Activated CD4-positive, CD25-positive, alpha-beta regulatory T cell (primary cell): Measurements from ENCODE around the gene NEURL3.
"Not testable (repeated sequence)": the region's sequence is repeated elsewhere in the genome, so short reads cannot be mapped to it uniquely, and the experiment has no call there.

Experiments
- DNase-seq, 4 experiments: peaks; one replicate each; lab custom pipeline; 2025; lab: John Stamatoyannopoulos, UW

NEURL3 gene, protein sequence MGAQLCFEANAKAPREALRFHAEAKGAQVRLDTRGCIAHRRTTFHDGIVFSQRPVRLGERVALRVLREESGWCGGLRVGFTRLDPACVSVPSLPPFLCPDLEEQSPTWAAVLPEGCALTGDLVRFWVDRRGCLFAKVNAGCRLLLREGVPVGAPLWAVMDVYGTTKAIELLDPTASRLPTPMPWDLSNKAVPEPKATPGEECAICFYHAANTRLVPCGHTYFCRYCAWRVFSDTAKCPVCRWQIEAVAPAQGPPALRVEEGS

DNA sequence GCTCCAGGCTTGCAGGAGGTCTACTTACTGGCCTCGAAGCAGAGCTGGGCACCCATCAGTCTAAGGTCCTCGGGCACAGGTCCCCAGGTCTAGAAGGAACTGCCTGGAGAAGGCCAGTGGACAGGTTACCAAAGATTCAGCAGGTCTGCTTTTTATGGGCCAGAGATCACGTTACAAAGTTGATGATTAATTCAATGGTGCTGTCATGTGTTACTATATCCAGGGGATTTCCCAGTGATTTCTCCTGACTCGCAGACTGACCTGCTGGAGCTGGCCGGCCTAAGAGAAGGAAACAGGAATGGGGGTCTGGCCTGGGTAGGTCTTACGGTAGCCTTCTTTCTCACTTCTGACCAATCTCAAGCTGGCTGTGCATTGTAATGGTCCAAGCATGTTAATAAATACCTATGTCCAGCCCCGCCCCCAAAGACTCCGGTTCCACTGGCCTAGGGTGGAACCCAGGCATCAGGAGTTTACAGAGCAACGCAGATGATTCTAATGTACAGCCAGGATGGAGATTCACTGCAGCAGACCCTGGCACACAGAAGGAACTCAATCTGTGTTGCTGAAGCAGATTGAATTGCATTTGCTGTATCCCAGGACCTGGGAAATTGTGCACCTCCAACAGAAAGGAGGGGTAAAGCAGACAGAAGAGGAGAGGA is at the start of gene NEURL3:
NEURL3 (minus strand) TSS at position 127 of the 659 bp plus-strand sequence; CDS start at position 56, 71 bp downstream.
- no peak for DNase-seq

DNA sequence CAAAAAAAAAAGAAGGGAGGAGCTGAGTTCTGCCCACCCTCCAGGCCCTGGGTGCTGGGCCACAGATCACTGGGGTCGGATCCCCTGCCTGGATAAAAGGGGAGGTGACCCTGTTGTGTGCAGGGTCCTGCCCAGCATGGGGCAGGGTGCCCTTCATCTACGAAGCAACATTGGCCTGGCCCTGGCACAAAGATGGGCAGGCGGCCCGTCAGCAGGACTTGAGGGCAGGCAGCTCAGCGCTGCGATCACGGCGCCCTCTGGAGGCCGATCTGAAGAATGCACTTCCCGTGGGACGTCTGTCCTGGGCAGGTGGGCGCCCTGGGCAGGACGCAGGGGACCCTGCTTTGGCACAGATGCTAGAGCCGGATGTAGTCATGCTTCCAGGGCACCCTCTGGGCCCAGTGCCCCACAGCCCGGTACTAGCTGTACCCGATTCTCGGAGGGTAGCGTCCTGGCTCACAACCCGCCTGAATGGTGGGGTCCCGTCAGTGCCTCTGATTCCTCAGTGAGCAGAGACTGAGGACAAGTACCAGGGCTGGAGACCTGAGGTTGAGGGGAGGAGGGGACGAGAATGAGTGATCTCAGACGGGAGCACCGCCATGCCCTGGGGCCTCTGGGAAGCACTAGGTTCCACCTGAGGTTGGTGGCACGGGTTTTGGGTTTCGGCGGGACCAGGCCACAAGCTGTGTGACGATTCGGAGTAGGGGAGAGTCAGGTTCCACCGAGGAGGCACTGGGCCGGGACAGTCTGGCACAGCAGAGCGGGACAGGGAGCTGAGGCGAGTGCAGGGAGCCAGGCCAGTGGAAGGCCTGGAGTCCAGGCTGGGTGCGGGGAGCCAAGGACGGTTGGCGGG is 49.4 kb upstream of the NEURL3 start:
- DNase-seq = peak; percentile 36 to 54 (median 46)

DNA sequence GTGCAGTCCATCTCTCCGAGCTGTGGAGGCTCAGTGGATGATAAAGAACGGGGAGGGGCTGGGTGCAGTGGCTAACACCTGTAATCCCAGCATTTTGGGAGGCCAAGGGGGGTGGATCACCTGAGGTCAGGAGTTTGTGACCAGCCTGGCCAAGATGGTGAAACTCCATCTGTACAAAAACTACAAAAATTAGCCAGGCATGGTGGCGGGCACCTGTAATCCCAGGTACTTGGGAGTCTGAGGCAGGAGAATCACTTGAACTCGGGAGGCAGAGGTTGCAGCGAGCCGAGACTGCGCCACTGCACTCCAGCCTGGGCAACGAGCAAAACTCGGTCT is 48.8 kb upstream of the NEURL3 start:
- not testable (repeated sequence) for DNase-seq

DNA sequence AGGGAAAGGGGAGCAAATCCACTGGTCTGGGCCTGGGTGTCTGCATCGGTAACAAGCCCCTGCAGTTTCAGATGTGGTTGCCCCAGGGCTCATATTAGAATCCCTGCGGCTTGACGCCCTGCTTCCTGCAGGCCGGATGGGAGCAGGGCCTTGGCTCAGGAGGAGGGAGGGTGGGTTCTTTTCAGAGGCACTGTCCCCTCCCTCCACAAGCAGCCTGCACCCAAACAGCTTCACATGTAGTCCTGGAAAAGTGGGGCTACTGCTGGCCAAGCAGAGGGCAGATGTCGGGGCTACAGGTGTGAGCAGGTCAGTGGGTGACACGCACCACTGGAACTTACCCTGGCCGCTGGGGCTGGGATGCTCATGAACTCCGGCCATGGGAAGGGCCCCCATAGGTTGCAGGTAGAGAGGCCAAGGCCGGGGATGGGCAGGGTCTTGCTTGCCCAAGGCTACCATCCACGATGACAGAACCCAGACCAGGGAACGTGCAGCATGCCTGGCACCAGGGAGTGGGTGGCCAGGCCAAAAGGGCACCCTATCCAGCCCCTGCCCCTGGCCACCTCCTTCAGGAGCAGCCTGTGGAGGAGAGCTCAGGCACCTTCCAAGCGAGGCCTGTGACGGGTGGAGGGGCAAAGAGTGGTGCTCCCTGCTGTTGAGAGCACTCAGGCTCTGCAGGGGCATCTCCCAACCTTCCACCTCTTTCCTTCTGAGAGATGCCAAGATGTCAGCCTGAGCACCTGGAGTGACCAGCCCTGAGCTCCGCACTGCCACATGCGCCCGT is 48.2 kb upstream of the NEURL3 start:
- DNase-seq = no peak

DNA sequence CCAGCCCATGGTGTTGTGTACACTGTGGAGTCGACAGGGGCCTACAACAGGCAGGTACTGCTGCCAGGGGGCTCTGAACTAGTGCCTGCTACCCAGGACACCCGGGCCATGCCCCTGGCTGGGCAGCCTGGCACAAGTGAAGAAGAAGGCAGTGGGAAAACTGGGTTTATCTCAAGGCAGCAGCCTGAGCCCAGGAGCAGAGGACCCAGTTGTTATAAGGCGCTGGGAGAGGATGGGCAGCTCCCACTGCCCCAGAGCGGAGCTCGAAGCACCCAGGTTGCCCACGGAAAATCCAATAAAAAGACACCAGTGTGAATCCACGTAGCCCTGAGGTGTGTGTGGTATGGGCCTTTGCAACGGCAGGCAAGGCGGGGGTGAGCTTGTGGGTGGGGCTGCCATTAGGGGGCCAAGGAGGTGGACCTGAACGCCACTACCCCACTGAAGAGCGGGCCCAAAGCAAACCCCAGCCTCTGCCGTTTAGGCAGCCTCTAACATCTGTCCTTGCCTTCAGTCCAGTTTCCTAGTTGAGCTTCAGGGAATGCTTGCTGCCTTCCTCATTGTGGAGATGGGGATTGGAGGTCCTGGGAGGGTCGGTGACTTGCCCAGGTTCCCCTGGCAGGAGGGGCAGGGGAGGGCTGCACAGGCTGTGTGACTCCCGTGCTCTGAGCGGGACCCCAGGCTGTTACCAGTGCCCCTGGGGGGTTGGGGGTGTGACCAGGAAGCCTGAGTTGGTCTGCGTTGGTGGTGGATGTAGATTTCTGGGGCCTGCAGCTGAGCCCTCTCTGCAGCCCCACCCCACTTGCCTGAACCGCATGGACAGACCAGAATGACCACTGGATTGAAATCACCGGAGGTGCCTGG is 47.4 kb upstream of the NEURL3 start:
- DNase-seq = no peak

DNA sequence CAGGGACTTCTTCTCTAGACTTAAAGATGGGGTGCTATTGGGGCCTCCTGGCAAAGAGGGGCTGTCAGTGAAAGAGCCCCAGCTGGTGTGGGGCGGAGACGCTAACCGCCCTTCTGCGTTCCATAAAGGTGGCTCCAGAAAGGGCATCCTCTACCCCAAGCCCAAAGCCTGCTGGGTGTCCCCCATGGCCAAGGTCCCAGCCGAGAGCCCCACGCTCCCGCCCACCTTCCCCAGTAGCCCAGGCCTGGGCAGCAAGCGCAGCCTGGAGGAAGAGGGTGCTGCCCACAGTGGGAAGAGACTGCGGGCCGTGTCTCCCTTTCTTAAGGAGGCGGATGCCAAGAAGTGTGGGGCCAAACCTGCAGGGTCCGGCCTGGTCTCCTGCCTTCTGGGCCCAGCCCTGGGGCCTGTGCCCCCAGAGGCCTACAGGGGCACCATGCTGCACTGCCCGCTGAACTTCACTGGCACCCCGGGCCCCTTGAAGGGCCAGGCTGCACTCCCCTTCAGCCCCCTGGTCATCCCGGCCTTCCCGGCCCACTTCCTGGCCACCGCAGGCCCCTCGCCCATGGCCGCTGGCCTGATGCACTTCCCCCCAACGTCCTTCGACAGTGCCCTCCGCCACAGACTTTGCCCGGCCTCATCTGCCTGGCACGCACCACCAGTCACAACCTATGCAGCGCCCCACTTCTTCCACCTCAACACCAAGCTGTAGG is 46.6 kb upstream of the NEURL3 start:
- DNase-seq = no peak

DNA sequence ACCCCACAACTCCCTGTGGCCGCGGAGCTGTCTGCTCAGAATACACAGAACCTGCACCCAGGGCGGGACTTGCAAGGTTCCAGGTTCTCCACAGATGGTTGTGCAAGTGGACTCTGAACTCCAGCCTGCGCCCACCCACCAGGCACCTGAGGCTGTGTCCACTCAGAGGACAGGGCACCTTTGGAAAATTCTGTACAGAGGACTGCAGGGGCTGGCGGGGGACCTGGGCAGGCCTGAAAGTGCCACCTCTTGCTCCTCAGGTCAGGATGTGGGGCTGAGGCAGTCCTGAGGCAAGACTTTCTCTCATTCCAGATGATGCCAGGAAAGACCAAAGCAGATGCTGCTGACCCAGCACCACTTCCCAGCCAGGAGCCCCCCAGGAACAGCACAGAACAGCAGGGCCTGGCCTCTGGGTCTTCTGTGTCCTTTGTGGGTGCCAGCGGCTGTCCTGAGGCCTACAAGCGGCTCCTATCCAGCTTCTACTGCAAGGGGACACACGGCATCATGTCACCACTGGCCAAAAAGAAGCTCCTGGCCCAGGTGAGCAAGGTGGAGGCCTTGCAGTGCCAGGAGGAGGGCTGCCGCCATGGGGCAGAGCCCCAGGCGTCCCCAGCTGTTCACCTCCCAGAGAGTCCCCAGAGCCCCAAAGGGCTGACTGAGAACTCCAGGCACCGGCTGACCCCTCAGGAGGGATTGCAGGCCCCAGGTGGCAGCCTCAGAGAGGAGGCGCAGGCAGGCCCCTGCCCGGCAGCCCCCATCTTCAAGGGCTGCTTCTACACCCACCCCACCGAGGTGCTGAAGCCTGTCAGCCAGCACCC is 45.8 kb upstream of the NEURL3 start:
- DNase-seq = no peak

DNA sequence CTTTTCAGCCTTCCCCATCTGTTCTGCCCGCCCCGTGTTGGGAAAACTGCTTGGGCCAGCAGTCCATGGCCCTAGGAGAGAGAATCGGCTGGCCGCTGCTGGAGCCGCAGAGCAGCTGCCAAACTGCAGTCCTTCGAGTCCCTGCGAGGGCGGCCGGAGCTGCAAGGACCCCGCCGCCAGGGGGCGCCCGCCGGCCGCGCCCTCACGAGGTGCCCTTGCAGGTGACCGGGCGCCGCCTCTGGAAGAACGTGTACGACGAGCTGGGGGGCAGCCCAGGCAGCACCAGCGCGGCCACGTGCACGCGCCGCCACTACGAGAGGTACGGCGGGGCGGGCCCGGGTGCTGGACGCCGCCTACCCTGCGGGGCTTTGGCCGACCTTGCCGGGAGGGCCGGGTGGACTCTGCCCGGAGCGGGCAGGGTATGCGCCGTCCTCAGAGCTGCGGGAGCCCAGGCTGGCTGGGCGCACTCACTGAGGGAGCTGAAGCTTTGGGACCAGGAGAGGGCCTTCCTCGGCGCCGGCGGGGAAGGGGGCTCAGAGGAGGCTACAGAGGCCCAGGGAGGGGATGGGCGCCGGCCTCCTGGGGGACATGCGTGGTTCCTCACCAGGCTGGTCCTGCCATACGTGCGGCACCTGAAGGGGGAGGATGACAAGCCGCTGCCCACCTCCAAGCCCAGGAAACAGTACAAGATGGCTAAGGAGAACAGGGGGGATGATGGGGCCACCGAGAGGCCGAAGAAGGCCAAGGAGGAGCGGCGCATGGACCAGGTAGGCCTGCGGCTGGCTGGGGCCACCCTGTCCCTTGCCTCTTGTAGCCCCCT is 45.0 kb upstream of the NEURL3 start:
- DNase-seq = no peak

DNA sequence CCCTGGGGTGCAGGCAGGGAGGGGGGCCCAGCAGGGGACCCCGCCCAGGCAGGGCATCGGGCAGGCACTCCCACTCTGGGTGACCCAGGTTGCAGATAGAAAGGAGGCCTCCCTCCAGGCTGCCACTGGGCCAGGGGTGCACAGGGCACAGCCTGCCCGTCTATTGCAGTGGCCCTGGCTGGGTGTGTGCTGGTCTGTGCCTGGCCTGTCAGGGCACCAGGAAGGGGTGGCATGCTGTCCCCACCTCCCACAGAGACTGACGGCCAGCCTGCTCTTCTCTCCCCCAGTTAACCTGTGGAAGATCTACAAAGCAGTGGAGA is 44.3 kb upstream of the NEURL3 start:
- DNase-seq = no peak

DNA sequence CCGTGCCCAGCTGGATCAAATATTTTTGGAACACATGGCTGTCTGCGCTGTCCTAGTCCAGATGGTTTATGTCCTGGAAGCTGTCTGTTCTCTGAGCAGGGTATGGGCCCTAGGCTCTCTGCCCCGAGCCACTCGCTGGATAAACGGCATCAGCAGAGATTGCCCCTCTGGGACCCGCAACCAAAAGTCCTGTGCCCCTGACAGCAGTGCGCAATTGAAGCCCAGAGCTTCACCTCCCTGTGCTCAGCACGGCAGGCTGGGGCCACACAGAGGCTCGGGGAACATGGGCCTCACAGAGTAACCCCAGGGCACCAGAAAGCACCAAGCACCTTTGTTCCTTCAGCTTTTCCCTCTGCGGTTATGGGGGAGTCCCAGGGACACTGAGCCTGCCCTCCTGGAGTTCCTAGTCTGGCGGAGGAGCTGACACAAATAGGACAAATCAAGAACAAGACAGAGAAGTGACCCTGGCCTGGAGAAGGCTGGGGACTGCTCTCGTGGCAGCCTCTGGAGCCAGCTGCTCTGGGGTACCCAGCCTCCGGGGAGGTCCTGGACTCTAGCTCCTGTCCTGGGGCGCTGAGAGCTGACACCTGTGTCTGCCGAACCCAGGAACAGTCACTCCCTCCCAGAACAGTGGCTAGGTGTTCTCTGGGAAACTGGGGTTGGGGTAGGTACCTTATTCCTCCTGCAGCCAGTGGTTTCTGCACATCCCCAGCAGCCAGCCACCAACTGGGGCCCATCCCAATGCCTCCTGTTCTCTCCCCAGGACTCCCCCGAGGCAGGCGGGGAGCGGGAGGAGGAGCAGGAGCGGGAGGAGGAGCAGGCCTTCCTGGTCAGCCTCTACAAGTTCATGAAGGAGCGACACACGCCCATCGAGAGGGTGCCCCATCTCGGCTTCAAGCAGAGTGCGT is 43.7 kb upstream of the NEURL3 start:
- no peak for DNase-seq

DNA sequence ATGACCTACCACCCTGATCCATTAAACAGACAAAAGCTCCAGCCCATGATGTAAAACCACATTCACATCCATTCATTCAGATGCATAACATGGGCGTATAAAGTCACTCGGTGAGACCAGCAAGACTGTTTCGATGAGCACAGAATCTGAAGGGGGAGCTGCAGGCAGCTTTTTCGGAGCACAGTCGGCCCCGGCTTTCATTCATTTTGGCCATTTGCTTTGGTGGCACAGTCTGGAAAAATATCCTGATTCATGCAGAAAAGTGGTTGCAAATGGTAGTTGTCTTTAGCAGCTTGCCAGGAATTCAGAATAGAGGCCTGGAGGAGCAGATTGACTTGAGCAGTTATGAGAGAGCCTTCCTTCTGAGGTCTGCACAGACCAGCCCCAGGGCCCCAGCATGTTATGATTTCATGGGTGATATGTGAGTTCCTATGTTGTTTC is 42.6 kb upstream of the NEURL3 start:
- no peak for DNase-seq

DNA sequence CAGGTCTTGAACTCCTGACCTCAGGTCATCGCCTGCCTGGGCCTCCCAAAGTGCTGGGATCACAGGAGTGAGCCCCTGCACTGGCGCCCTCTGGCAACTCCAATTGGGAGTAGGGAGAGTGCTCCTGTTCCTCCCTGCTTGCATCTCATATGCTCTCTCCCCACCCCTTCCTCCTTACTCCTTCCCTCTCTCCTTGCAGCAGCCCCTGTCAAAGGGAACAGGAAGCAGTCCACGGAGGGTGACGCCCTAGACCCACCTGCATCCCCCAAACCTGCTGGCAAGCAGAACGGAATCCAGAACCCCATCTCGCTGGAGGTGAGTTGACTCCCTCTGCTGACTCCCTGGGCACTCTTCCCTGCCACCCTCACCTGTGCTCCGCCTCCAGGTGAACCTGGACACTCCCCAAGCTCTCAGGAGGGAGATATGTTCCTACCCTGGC is 42.1 kb upstream of the NEURL3 start:
- DNase-seq = no peak

DNA sequence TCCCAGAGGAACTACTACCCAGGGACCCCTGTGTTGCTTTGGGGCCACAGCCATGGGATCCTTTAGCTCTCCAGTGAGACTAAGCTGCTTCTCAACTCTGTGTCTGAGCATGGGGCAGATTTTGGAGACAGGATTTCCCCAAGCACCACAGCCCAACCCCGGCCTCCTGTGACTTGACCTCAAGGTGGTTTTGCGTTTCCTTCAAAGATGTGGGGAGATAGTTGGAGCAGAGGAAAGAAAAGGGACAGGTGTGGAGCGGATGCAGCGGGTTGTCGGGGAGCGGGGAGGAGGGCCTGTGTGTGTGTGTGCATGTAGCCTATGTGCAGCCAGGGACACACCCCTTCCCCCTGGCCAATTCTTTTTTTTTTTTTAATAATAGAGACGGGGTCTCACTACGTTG is 41.6 kb upstream of the NEURL3 start:
- DNase-seq = no peak

DNA sequence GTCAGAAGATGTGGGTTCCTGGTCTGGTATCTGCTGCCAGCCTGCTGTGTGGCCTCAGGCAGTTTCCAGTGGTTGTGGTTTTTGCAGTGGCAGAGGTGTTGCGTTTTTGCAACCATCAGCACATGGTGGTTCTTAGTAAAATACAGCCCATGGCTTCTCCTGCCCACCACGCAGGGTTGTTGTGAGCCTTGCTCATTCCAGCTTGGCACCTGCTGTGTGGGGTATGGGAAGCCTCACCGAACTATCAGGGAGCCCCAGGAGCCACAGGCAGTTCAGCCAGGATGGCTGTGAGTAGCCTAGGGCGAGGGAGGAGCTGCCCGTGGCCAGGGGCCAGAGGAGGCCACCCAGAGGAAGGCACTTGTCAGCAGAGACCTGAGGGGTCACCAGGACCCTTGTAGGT is 41.2 kb upstream of the NEURL3 start:
- DNase-seq = no peak

DNA sequence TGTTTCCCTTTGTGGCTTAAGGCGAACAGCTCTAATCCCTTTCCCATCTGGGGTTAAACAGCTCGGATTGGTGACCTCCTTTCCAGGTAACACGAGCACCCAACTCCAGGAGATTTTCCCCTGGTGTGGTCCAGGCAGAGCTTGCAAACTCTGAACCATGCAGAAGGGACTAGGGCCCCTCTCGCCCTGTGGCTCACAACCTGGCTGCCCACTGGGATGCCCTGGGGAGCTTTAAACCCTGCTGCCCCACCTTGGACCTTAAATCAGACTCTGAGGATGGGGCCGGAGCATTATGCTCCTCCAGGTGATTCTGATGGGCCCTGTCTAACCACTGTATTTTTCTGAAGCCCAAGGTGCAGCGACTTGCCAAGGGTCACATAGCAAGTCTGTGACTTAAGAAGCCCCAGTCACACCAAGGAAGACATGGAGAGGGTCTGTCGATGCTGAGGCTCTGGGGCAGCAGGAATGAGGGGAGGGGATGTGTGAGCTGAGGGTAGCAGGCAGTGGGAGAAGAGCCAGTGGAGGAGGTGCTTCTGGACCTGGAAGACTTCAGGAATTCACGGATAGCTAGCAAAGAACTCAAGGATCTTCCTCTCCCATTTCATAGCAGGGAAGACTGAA is 37.3 kb upstream of the NEURL3 start:
- no peak for DNase-seq

DNA sequence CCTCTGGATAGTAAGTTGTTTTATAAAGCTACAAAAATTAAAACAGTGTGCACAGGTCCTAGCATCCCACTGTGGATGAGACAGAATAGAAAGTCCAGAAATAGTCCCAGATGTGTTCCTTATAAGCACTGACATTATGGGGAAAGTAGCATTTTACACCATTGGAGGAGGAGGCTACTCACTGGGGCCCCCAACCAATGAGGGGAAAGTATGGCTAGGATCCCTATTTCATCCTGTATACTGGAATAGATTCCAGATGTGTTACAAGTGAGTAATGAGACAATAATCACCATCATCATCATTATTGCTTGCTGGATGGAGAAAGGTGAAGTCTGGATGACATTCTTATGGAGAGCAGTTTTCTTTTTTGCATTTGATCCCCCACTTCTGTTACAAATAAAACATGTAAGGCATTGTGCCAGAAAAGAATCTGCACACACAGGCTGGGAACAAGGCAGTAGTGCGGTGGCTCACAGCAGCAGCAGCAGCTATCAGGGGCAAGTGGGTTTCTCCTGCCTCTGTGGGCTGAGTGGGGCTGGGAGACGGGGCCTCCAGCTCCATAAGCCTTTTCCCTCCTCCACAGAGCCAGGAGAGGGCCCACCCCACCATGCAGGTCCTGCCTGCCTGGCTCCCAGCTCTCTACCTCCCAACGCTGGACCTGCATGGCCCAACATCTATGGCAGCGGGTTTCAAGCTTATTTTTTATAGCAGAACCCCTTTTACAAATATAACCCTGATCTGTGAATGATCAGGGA is 36.4 kb upstream of the NEURL3 start:
- no peak for DNase-seq

DNA sequence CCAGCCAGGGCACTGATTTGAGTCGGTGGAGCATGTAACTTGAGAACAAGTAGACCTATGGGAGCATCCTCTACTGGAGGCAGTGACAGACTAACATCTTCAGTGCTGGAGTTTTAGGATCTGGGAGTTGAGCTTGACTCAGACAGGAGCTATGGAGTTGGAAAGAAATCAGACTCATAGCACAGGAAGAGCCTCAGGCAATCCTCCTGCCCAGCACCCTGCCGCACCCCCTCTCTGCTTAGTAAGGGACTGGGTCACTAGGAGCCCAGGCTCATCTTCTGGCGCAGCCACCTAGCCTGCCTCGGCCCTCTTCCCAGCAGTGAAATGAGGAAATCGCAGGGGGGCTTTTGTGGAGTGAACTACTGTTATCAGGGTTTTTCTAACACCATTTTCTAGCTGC is 35.0 kb upstream of the NEURL3 start:
- no peak for DNase-seq
